A549 (cell line): ENCODE measurements around the gene SCAMP2.

Experiments used
- CEBPB ChIP-seq, 2 experiments: fragments of >200 bp in 1 of 2; sonication (Bioruptor Twin) in 1 of 2; formaldehyde crosslinking in 1 of 2; IDR thresholded peaks; 2 replicates each; pipeline ENCODE4 v1.6.1; 2012 to 2016
- ZSCAN20 ChIP-seq: fragments of 250-450 bp; sonication (Bioruptor Pico); IDR thresholded peaks from 2 replicates; pipeline ENCODE4 v1.8.0; 2022; ENCODE audit warnings: mild to moderate bottlenecking, moderate library complexity
- TF ChIP-seq, protein P1 (sequence below): fragments of 450-650 bp; IDR thresholded peaks from 2 replicates; pipeline ENCODE4 v1.6.1; 2014; ENCODE audit warnings: antibody characterized with exemption

DNA sequence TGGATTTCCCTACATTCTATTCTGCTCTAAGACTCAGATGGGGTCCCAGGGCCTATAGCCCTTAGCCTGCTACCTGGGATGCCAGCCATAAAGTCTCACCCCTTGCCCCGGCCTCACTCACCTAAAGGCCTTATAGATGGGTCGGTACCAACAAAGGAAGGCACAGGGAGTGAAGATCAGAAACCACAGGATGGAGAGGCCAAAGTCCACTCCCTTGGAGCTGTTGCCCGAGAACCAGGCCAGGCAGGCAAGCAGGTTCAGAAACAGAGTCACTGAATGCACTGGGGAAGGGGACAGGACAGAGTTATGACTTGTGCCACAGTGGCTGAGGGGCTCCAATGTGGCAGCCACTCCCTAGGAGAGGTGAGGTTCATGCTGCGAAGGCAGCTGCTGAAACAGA lies 22.8 kb downstream of the SCAMP2 start:
- TF ChIP-seq CEBPB (IDR thresholded peaks at IDR 0.05) (no peak), ZSCAN20 (CRISPR knock-in tag) (no peak)
- TF ChIP-seq, protein P1, sequence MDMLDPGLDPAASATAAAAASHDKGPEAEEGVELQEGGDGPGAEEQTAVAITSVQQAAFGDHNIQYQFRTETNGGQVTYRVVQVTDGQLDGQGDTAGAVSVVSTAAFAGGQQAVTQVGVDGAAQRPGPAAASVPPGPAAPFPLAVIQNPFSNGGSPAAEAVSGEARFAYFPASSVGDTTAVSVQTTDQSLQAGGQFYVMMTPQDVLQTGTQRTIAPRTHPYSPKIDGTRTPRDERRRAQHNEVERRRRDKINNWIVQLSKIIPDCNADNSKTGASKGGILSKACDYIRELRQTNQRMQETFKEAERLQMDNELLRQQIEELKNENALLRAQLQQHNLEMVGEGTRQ, result no peak
